Sigmoid colon (tissue), 4 donors: ENCODE measurements around the gene MDGA2.

Source experiments
- CTCF ChIP-seq, 4 experiments: fragments of 450-650 bp in 3 of 4; fragments of 200-600 bp in 1 of 4; IDR thresholded peaks; one replicate each; pipeline ENCODE4 v1.5.1; 2016 to 2019; ENCODE audit warnings: antibody characterized with exemption in 4 of 4, mild to moderate bottlenecking in 3 of 4, moderate library complexity in 2 of 4
- POLR2A ChIP-seq, 2 donors: fragments of 450-650 bp; IDR thresholded peaks; one replicate each; pipeline ENCODE4 v1.6.1; 2016; ENCODE audit warnings: antibody characterized with exemption in 2 of 2, mild to moderate bottlenecking in 2 of 2, moderate library complexity in 2 of 2
- POLR2AphosphoS5 ChIP-seq, 4 donors: sonication (generic); formaldehyde crosslinking; IDR thresholded peaks; one replicate each; pipeline ENCODE4 v1.6.1; 2017; ENCODE audit warnings: antibody characterized with exemption in 4 of 4

GRCh38 chr14:47365233-47365632, 310.2 kb downstream of the MDGA2 start:
- TF ChIP-seq POLR2AphosphoS5 (IDR thresholded peaks at IDR 0.05) (no peak), CTCF (IDR thresholded peaks at IDR 0.05) (no peak), POLR2A (IDR thresholded peaks at IDR 0.05) (no peak)
